Adipocyte (in vitro differentiated cells): ENCODE results near the gene APBA2.
"Not testable (repeated sequence)": the region's sequence is repeated elsewhere in the genome, so short reads cannot be mapped to it uniquely, and the experiment has no call there.

Experiments used
- DNase-seq: peaks from one replicate; pipeline ENCODE4 v3.0.0-alpha.2; 2015; ENCODE audit warnings: low read depth
- H3K27me3 ChIP-seq: replicated peaks from 2 replicates; pipeline ENCODE4 v1.7.0; 2013; ENCODE audit warnings: mild to moderate bottlenecking, low read length, moderate library complexity; ENCODE audit not compliant: control insufficient read depth, insufficient read depth
- H3K36me3 ChIP-seq: 2 replicates; pipeline ENCODE4 v1.7.0; 2013; ENCODE audit warnings: low read length, mild to moderate bottlenecking, moderate library complexity; ENCODE audit not compliant: control insufficient read depth, insufficient read depth, severe bottlenecking
- H3K4me1 ChIP-seq: 2 replicates; pipeline ENCODE4 v1.7.0; 2013; ENCODE audit warnings: mild to moderate bottlenecking, low read length, moderate library complexity; ENCODE audit not compliant: control insufficient read depth, insufficient read depth
- H3K4me3 ChIP-seq: 2 replicates; pipeline ENCODE4 v1.7.0; 2013; ENCODE audit warnings: mild to moderate bottlenecking, low read length, moderate library complexity
- H3K9ac ChIP-seq: 2 replicates; pipeline ENCODE4 v1.7.0; 2013; ENCODE audit warnings: mild to moderate bottlenecking, low read length, moderate library complexity
- H3K9me3 ChIP-seq: 2 replicates; pipeline ENCODE4 v1.7.0; 2013; ENCODE audit warnings: mild to moderate bottlenecking, low read length, moderate library complexity; ENCODE audit not compliant: control insufficient read depth

APBA2 gene

DNA sequence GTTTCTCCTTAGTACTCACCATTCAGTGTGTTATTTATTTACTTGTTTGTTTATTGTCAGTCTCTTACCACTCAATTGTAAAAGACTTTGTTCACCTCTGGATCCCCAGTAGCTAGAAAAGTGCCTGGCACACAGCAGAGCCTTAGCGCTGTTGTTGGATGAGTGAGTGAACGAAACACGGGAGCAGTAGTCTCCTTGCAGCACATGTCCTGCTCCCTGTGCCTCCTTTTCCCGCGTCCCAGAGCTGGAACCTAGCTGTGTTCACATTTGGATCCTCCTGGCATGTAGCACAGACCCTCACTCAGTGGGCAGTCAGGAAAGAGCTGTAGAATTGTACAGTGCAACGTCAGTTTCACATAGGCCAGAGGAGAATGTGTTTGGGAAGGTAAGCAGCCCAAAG, 4.1 kb downstream of the APBA2 start:
- not testable (repeated sequence) for H3K4me1 ChIP-seq, H3K4me3 ChIP-seq, H3K9me3 ChIP-seq, H3K36me3 ChIP-seq, H3K9ac ChIP-seq, DNase-seq
- peaks cover 22% of the 10 kb centered on the region for H3K27me3 ChIP-seq

DNA sequence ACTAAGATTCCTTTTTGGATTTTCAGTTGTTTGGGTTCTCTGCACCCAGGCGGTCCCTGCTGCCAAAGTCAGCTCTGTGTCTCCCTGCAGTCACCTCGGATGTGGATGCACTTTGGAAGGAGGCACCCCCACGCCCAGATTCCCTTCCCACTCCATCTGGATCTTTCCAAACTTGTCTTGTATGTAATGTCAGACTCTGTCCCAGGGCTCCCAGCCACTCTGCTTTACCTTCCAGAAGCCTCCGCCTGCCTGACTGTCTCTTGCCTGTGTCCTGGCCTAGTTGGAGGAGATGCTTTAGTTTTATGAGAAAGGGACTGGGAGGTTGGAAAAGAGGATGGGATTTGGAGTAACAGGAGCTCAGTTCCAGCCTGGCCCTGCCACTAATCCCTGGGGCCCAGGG, 4.5 kb downstream of the APBA2 start:
- H3K9me3 ChIP-seq, H3K9ac ChIP-seq, H3K4me3 ChIP-seq, DNase-seq, H3K4me1 ChIP-seq, H3K36me3 ChIP-seq: not testable (repeated sequence)
- H3K27me3 ChIP-seq, result peaks cover 18% of the 10 kb centered on the region

DNA sequence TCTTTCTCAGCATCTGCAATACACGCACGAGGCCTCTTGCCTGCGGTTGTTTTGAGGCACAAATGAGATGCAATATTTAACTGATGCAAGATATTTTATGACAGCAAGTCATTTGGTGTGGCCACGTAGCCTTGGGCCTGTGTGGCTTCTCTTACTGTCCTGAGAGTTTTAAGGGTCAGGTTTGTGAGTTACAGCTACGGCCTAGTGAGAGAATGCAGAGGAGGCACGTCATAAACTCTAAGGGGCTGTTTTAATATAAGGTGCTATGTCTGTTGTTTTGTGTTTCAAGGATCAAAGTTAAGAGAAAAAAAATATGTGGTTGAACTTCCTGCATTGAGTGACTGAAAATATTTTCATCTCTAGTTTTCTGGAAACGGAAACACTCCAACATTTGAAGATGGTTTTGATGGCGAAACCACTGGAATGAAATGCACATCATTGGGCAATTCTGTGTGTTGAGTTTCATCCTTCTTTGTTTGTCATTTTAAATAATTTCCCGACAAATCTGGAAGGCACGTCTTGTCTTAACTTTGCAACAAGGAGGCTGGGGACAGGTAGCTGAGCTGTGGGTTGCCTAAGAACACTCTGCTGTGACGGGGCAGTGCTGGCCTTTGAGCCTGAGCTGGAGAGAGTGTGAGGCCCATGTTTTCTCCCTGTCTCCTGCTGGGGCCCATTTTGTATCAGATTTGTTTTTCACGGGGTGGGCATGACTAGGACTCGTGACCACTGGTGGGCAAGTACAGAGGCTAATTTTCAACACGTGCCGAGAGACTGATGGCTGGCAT, 5.1 kb downstream of the APBA2 start:
- Histone ChIP-seq H3K4me1 (no peaks in the 10 kb centered on the region), H3K4me3 (no peak overlapping the region), H3K27me3 (peaks cover 15% of the 10 kb centered on the region), H3K9ac (no peak overlapping the region), H3K9me3 (no peaks in the 10 kb centered on the region), H3K36me3 (no peaks in the 10 kb centered on the region)
- DNase-seq, result no peak

- no peak for DNase-seq
- H3K4me3 ChIP-seq, result no peak overlapping the region
- H3K9ac ChIP-seq, result no peak overlapping the region
- H3K4me1 ChIP-seq, result no peaks in the 10 kb centered on the region
- no peaks in the 10 kb centered on the region for H3K9me3 ChIP-seq
- H3K36me3 ChIP-seq, result no peaks in the 10 kb centered on the region
- peaks cover 14% of the 10 kb centered on the region for H3K27me3 ChIP-seq
Observed at GRCh38 chr15:28891588-28891987, 5.8 kb downstream of the APBA2 start.

DNA sequence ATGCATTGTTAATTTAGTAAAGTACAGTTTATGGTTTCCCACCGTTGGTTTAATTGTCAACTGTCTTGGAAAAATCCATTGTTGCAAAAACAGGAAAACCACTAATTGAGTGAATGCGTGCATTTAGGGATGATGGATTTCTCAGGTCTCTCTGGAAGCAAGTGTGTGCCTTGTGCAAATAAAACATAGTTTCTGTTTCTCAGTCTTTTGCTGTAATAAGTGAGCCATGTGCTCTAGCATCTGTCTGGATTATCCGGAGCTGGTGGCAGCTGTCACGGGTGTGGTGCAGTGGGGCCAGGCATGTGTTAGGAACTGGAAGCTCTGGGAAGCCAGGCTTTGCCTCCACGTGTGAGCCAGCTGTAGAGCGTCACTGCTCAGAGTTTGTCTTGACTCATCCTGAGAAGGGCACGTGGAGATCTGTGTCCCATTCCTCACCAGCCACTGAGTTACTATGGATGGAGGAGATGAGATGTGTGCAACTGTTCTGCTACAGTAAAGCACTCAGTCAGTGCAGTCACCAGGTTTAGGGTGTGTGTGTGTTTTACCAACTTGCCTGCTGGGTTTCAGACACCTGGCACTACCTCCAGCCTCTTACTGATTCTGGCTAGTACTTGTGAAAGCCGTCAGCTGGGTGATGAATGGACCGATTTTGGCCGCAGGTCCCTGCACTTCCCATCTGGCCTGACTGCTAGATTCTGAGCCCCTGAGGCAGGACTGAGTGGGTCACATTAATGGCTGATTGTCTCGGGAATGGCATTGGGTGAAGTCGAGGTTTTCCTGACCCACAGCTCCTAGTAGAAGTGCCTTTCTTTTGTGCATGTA, 7.2 kb downstream of the APBA2 start:
- peaks cover 5% of the 10 kb centered on the region for H3K27me3 ChIP-seq
- H3K4me1 ChIP-seq, result no peaks in the 10 kb centered on the region

GRCh38 chr15:28894631-28895030, 8.9 kb downstream of the APBA2 start:
- no peak overlapping the region for H3K4me3 ChIP-seq
- H3K27me3 ChIP-seq, result no peaks in the 10 kb centered on the region
- no peaks in the 10 kb centered on the region for H3K9me3 ChIP-seq
- H3K9ac ChIP-seq, result no peak overlapping the region
- no peaks in the 10 kb centered on the region for H3K36me3 ChIP-seq
- no peaks in the 10 kb centered on the region for H3K4me1 ChIP-seq
- DNase-seq, result no peak

More for the DNA sequence above, 7.2 kb downstream of the APBA2 start:
- DNase-seq, result peak; percentile 10
- H3K9ac ChIP-seq, result no peak overlapping the region
- no peaks in the 10 kb centered on the region for H3K9me3 ChIP-seq
- no peaks in the 10 kb centered on the region for H3K36me3 ChIP-seq
- no peak overlapping the region for H3K4me3 ChIP-seq

DNA sequence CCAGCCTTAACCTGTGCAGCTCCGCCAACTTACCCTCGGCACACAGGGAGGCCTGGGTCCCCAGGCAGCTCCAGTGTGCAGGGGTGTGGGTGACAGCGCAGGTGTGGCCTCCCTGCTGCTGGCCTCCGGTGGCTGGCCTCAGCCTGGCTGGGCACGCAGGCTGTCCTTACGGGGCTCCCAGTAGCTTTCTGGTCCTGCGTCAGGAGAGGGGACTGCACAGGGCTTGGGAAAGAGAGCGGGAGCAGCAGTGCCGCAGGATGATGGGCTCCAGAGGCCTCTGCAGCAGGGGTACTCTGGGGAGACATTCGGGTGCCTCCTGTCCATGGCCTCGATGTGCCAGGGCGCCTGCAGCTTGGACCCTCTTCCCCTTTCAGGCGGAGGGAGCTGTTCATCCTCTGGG, 9.4 kb downstream of the APBA2 start:
- Histone ChIP-seq H3K9me3 (no peaks in the 10 kb centered on the region), H3K36me3 (no peaks in the 10 kb centered on the region), H3K27me3 (no peaks in the 10 kb centered on the region), H3K4me1 (no peaks in the 10 kb centered on the region), H3K9ac (no peak overlapping the region), H3K4me3 (no peak overlapping the region)
- DNase-seq, result no peak

DNA sequence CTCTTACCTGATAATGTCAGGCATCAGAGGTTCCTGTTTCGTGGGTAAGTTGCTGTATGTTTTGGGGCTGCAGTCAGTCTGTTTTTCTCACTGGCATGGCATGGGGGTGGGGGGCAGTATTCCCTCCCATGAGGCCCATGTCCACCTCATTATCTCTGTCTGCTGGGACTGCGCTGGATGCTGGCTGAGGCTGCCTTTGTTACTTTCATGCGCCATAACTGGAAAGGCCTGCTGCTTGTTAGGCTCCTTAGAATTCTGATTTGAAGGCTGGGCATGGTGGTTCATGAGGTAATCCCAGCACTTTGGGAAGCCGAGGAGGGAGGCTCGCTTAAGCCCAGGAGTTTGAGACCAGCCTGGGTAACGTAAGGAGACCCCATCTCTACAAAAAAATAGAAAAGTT, 9.8 kb downstream of the APBA2 start:
- no peaks in the 10 kb centered on the region for H3K9me3 ChIP-seq
- DNase-seq, result no peak
- H3K36me3 ChIP-seq, result no peaks in the 10 kb centered on the region
- H3K4me3 ChIP-seq, result no peak overlapping the region
- no peaks in the 10 kb centered on the region for H3K27me3 ChIP-seq
- no peak overlapping the region for H3K9ac ChIP-seq
- H3K4me1 ChIP-seq, result no peaks in the 10 kb centered on the region

GRCh38 chr15:28896951-28897350, 11.2 kb downstream of the APBA2 start:
- peak; percentile 71 for DNase-seq
- H3K4me3 ChIP-seq, result no peak overlapping the region
- no peaks in the 10 kb centered on the region for H3K27me3 ChIP-seq
- no peaks in the 10 kb centered on the region for H3K36me3 ChIP-seq
- no peaks in the 10 kb centered on the region for H3K9me3 ChIP-seq
- H3K9ac ChIP-seq, result no peak overlapping the region
- no peaks in the 10 kb centered on the region for H3K4me1 ChIP-seq

DNA sequence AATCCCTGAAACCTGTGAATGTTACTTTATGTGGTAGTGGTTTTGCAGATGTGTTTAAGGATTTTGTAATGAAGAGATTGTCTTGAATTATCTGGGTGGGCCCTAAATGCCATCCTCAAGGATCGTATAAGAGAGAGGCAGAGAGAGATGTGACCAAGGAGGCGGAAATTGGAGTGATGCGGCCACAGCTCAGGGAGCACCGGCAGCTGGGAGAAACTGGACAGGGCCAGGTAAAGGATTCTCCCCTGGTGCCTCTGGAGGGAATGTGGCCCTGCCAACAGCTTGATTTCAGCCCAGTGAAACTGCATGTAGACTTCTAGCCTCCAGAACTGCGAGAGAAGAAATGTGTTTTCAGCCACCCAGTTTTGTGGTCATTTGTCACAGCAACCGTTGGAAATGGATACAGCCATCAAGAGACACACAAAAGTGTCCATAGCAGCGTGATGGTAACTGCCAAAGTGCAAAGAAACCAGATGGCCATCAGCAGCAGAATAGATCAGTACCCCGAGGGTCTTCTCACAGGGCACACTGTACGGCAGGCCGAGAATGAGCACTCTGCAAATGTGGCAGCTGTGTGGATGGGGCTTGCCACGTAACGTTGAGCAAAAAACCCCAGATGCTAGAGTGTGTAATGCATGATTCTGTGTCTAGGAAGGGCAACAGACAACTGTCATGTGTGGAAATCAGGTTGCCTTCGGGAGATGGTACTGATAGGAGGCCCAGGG, 12.2 kb downstream of the APBA2 start:
- no peak for DNase-seq
- no peaks in the 10 kb centered on the region for H3K27me3 ChIP-seq
- no peaks in the 10 kb centered on the region for H3K9me3 ChIP-seq
- H3K4me3 ChIP-seq, result no peak overlapping the region
- H3K4me1 ChIP-seq, result no peaks in the 10 kb centered on the region
- H3K36me3 ChIP-seq, result no peaks in the 10 kb centered on the region
- no peak overlapping the region for H3K9ac ChIP-seq

DNA sequence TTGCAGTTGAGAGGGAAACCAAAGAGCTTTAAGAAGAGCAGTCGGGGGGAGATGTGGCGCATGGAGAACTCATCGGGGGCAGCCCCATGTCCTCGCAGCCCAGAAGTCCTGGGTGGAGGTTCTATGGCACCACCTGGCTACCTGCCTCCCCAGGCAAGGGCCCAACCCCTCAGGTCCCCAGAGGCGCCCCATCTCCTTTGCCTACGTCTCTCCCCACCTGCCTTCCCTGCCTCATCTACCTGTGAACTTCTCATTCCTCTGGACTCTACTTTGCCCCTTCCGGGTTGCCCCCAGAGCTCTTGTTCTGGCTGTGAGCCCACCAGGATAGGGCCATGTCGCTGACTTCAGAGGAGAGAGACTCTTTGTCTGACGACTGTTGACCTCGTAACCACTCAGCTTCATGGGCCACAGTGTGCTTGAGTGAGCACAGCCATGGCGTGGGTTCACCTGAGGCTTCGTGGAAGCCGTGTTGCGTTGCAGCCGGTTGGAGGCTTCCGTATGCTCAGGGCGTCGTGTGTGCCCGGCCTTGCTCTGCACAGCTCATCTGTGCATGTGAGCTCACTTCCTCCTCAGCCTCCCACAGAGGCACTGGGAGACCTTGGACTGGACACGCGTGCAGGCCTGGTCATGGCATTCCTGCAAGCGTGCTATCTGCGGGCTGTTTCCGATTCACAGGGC, 13.4 kb downstream of the APBA2 start:
- Histone ChIP-seq H3K36me3 (no peaks in the 10 kb centered on the region), H3K9ac (no peak overlapping the region), H3K4me3 (no peak overlapping the region), H3K27me3 (no peaks in the 10 kb centered on the region), H3K4me1 (no peaks in the 10 kb centered on the region), H3K9me3 (no peaks in the 10 kb centered on the region)
- DNase-seq, result no peak
